GM19463 (cell line): ENCODE results near the gene TMEM176B.

Experiments
- ATAC-seq: cut with Tn5 transposase; IDR thresholded peaks from one replicate; pipeline ENCODE4 v1.9.1; 2021; ENCODE audit warnings: mild to moderate bottlenecking, moderate library complexity; ENCODE audit not compliant: unreplicated experiment

The TMEM176B gene

DNA sequence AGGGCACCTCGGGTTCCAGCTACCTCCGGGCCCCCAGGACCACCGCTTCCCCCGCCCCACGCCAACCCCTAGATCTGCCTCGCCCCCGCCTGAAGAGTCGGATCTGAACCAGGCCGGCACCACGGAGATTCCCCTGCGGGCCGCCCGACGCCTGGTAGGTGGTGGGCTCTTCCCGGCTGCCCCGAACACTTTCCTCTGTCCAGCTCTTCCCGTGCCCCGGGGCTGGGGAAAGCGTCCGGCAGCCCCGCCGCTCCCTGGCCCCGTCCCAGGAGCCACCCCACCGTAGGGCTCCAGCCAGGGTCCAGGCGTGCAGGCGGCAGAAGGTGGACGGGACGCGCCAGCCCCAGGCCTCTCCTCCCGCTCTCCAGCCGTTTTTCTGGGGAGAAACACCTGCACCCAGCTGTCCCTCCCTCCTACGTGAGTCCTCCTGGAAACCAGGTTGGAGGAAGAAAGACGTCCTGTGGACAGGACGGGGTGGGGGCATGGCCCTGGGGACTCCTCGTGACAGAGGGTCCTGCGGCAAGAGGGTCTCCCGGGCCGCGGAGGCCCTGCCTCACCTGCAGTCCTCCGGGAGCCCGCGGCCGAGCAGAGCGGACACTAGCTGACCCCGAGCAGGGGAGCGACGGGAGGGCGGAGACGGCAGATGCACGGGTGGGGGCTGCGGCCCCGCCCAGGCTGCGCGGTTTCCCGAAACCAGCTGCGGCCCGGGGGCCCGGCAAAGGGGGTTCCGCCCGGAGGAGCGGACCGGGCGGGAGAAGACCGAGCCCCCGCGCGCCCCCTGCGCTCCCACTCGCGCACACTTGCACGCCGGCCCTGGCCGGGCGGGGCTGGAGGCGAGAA, at the start of gene TMEM176B:
Gene TMEM176B, minus strand, starts transcription at position 624 of the 840 bp plus-strand sequence. CDS start 3,795 bp downstream, outside the sequence.
- ATAC-seq = no peak

DNA sequence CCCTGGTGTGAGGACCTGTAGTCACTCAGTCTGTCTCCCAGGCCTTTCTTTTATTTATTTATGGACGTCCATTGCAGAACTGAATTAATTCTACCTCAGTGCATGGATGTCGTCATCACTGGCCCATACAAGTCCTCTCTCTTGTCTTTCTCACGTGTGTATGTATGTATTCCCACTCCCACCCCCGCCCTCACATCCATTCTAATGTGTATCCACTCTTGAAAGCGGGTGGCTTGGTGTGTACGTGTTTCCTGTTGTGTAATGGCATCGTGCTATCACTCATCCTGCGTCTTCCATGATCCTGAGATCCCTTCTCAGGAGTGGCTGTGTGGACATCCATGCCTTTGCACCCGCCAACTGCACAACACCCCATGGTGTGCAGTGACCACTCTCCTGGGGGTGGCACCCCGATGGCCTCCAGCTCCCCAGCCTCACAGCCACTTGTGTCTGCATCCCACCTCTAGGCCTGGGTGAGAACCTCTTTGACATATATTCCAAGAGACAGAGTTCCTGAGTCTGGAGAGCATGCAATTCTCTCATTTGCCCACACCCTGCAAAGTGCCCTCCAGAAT, 49.1 kb upstream of the TMEM176B start:
- ATAC-seq = no peak

DNA sequence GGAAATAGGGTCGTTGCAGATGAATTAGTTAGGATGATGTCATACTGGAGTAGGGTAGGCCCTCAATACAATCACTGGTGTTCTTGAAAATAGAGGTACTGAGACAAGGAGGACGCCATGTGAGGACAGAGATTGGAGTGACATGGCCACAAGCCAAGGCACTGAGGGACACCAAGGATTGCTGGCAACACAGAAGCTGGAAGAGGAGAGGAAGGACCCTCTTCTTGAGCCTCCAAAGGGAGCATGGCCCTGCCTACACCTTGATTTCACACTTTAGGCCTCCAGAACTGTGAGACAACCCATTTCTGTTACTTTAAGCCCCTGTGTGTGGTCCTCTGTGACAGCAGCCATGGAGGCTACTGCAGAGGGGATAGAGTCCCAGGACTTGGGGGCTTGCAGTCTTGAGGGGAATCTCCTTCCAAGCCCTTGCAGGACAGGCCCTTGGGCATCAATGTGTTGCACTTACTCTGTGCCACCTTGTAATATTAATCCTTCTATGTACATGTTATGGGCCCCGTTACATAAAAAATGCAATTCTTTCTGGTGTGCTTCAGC, 48.5 kb upstream of the TMEM176B start:
- ATAC-seq = no peak

DNA sequence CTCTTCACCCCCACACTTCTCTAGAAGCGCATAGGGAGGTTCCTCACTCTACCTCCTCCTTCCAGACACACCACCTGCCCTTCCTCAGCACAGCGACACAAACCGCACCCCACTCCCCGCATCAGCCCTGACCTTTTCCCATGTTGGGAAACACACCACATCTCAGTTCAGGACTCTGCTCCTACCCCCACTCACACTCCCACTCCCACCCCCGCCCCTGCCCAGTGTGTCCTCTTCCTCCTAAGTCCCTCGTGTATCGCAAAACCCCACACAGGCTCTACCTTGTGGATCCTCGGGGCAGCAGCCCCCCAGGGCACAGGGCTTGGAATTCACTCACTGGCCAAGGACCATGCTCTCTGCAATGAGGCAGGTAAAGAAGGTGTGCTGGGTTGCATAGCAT, 47.9 kb upstream of the TMEM176B start:
- no peak for ATAC-seq

DNA sequence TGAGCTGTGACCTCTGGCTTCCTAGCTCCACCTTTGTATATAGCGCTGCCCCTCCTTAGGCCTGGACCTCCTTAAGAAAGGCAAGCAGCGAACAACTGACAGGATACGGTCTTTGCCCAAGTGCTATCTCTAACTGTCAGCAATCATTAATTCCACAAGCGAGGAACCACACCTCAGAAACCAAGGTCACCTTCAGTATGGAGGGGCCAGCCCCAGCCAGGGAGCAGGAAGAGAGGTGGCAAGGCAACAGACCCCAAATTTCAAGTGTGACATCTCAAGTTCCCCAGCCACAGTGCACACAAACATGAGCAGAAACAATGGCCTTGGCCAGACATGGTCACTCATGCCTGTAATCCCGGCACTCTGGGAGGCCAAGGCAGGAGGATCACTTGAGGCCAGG, 47.4 kb upstream of the TMEM176B start:
- ATAC-seq = no peak

DNA sequence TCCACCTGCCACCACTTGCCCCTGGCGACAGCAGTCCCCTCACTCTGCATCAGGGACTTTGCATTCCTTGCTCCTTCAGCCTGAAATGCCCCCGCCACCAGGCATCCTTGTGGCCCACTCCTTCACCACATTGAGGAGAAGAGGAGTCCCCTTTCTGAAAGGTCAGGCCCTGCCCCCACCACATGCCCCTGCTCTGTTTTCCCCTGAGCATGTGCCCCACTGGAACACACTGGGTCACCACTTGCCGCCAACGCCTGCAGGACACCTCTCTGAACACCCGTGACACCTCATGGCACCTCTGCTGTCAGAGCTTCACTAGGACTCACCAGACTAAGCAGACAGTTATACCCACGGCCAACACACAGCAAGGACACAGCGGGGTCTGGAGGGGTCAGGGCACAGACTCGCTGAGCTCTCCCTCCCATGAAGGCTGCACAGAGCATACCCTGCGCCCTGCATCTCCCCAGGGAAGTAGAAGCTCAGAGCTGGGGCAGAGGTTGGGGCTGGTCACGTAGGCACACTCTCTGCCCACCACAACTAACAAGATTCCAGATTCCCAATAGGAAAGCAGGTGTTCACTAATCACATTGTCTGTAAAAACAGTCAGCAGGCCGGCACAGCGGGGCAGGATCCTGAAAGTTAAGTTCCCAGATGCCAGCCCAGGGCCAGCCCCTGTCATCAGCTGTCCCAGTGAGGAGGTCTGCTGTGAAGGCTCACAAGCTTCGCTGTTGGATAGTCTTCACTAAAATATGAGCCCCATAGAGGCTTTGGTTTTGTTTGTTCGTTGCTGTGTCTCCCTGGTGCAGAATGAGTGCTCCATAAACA, 46.3 kb upstream of the TMEM176B start:
- no peak for ATAC-seq

DNA sequence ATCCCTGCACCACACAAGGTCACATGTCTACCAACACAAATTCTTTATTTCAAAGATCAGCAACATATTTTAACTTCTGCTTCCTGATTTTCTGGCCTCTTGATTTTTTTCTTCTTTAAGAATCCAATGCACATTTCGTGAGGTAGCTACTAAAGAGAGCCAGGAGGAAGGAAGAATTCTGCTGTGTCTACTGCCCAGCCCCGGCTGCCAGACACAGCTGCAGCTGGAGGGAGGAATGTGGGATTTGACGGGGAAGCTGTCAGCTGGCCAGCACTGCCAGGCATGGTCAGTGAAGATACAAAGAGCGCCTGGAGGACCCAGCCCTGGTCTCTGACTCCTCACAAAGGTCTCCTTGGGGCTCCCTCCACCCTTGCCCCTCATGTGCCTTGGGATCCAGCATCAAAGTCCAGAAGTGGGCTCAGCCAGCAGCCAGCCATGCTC, 45.3 kb upstream of the TMEM176B start:
- no peak for ATAC-seq

DNA sequence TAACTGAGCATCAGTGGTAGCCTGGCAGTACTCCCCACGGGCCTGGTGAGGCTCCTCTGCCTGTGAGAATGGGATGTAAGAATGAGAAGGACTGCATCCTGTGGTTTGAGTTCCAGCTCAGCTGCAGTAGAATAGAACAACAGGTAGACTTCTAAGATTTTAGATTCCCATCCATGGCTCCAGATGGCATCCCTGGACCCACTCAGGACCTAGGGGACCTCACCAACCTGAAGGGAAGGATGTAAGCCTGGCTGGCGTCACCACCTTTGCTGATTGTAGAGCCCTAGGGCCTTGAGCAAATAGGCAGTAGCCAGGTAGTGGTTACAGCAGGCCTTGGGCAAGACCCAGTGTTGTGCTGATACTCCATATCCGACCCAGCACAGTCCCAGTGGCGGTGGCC, 42.6 kb upstream of the TMEM176B start:
- ATAC-seq = no peak

DNA sequence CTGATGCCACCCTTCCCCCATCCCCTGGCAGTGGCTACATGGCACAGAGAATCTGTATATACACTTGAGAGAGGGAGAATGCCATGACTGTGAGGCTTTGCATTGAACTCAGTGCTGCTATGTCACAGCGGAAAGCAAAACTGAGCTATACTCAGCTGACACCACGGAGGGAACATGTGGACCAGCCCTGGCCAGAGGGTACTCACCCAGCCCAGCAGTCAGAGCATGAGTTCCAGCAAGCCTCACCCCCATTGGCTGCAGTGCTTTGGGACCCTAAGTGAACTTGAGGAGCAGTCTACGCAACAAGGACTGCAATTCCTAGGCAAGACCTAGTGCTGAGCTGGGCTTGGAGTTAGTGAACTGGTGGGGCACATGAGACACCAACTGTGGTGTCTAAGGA, 41.9 kb upstream of the TMEM176B start:
- ATAC-seq = no peak

DNA sequence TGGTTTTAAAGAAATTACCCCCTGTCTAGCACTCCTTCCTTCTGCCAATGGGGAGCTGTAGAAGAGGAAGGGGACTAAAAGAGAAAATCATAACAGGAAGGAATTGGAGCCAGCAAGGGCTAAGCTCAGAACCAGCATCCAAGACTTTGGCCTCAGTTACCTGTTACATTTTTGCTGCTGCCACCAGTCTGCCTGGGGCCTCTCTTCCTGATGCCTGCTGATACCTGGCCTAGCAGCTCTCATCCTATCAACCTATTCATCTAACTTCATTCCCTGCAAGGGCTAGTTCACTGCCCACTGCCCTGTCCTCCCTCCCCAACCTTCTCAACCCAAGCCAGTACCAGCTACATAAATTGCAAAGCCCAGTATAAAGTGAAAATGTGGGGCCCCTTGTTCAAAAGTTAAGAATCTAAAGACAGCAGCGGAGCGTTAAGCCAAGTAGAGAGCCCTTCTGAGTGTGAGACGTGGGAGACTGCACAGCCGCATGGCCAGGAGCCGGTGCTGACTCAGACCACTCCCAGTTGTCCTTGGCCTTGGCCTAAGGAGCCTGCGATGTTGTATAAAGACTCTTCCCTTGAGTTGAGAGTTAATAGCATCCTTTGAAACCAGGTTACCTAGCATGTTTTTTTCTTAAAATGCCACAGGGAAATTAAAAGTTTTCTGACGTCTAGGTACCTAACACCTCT, 38.9 kb upstream of the TMEM176B start:
- ATAC-seq = no peak

DNA sequence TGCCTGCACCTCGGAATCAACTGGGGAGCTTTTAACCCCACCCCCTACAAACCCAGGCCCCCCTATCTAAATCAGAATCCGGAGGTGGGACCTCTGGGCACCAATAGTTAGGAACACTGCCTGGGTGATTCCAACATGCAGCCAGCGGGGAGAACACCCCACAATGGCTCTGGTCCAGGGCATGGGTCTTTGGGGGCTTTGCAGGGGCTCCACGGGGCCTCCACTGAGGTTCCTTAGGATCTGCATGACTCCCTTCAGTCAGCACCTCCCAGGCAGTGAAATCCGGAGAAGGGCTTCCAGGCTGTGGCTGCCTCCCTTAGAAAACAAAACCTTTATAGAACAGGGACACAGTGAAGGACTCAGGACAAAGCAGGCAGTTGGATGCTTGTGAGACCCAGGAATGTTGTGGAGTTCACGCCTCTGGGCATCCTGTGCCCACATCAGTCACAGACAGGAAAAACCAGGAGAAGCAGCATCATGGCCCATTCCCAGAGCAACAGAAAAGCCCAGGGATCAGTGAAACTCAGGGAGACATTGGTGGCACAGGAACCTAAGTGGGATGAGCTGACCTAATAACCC, 35.6 kb upstream of the TMEM176B start:
- ATAC-seq = no peak

DNA sequence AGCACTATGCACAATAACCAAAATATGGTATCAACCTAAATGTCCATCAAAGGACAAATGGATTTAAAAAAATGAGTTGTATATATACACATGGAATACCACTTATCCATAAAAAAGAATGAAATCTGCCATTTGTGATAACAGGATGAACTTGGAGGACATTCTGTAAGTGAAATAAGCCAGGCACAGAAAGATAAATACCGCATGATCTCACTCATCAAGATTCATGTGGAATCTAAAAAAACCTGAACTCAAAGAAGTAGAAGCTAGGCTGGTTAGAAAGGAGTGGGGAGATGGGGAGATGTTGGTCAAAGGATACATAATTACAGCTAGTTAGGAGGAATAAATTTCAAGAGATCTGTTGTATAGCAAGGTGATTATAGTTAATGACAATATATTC, 34.9 kb upstream of the TMEM176B start:
- no peak for ATAC-seq

DNA sequence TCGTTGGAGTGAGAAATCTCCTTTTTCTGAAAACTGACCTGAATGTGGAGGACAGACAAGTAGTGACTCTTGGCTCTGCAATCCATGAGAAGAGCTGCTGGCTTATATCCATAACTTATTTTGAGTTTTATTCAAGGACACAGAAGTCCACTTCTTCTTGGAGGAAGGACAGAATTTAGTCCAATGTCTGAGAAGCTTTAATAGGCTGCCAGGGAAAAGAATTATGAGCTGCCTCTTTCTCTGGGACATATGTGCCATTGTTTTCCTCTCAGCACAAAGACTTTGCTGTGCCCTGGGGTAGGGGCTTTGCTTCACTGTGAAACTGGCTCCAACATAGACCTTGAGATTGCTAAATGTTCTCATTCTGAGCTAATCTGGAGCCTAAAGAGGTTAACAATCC, 31.7 kb upstream of the TMEM176B start:
- ATAC-seq = no peak

DNA sequence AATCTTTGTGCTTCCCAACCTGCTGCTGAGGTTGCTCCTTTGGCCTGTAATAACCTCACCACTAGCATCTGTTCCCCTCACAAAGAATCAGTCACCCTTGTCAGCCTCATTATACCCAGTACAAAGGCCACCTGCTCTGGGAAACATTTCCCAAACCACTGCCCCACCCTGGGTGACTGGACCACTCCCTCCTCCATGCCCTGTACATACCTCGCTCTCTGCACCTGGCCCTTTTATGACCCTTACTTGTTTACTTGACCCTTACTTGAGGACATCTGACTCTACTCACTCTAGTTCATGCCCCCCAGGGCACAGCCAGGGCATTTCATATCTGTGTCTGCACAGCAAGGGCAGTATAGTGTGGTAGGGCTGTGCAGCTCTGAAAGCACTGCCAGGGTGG, 30.8 kb upstream of the TMEM176B start:
- ATAC-seq = no peak

DNA sequence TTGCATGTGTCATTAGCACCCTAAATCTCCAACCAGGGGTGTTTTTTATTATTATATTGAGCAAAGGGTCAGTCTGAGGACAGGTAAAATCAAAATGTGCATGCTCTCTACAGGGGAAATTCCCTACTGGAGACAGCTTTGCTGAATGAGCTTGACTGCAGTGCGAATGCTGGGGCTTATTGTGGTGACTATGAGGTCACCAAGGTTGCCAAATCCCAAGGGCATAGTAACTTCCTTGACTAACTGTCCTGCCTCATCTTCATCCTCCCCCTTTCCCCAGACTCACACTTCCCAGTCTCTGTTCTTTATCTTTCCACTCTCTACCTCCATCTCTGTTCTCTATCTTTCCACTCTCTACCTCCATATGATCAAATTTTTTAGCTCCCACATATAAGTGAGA, 29.3 kb upstream of the TMEM176B start:
- ATAC-seq = no peak

DNA sequence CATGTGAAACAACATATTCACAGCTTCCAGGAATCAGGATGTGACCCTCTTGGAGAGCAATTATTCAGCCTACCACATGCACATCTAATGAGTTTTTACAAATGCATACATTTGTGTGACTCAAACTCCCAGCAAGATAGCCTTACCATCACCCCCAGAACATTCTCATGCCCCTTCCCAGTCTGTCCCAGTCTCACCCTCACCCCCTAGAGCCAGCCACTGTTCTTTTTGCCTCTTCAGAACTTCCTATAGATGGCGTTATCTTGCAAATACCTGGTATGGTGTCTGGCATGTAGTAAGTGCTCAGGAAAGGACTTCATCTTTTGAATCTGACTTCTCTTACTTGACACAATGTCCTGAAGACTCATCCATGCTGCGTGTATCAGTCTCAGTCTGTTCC, 28.2 kb upstream of the TMEM176B start:
- no peak for ATAC-seq

DNA sequence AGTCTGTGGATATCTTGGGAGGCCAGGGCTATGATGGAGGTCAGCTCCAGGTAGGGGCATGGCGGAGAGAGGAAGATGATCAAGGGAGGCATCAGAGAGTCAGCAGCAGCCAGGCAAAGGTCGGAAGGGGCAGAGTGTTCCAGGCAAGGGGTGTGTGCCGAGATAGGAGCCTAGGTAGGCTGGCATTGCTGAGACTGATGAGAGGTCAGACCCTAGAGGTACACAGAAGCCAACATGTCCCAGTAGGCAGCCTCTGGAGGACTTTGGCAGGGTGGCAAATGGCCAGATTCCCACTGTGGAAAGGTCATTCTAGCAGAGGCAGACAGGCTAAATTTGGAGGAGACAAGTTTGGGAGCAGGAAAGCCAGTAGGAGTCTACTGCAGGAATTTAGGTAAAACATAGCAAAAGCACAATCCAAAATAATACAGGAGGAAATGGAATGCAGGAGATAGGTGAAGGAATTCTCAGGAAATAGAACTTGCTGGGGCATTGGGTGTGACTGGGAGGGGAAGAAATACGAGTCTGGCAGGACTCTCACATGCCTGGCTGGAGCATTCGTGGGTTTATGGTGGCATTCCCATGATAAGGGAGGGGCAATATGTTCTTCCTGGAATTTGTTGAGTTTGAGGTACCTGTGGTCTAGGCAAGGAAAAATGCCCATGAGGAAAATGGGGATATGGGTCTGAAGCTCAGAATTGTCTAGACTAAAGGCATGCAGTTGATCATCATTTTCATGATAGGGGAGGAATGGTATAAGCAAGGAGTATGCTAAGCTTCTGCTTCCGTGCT, 26.1 kb upstream of the TMEM176B start:
- ATAC-seq = no peak

DNA sequence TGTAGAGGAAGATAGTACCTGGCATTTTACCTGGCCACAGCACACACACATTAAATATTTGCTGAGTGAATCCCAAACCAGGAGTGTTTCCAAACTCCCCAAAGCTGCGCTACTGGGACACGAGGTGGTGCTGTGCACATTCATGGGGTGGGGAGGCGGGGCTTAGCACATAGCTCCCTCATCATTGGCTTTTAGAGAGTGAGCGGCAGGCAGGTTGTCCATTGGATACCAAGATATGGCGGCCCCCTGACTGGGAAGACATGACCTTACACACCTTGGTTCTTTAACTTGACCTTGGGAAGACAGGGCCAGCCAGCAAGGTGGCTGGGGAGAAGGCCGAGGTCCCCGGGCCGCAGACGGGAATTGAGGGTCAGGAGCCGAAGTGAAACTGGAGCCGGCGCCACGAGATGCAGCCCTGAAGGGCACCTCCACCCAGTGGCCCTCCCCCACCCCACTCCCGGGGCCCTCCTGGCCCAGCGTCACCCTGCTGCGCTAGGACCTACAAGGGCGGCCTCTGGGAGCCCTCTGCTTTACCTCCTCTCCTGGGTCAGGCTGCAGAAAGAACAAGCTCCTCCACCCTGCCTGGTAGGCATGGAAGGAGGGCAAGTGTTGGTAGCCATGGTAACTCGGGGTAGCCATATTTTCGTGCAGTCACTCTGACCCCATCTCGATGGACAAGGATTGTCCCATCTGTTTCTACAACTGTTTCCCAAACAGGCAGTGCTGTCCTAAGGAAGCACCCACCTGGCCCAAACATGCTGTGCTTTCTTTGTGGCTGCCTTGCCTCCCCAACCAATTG, 24.4 kb upstream of the TMEM176B start:
- ATAC-seq = no peak
